SK-N-SH treated with all-trans-retinoic acid at 6 μM for 48 hours (cell line): ENCODE data around the gene JARID2.

Experiments used
- ATAC-seq: fragments of 200-7000 bp; cut with Tn5 transposase; 3 replicates; pipeline ENCODE4 v1.9.1; 2020; ENCODE audit warnings: mild to moderate bottlenecking, moderate library complexity
- ARNTL ChIP-seq: fragments of 450-650 bp; formaldehyde crosslinking; IDR thresholded peaks from 2 replicates; pipeline ENCODE4 v1.5.0; 2020; ENCODE audit warnings: low read depth, mild to moderate bottlenecking, moderate library complexity, borderline replicate concordance
- BACH2 ChIP-seq: fragments of 250-450 bp; sonication (Bioruptor Pico); IDR thresholded peaks from 2 replicates; pipeline ENCODE4 v1.9.0; 2021; ENCODE audit warnings: mild to moderate bottlenecking, borderline replicate concordance
- CSDC2 ChIP-seq: fragments of 250-450 bp; sonication (Bioruptor Pico); IDR thresholded peaks from 2 replicates; pipeline ENCODE4 v1.5.0; 2020; ENCODE audit warnings: mild to moderate bottlenecking, moderate library complexity
- ESRRG ChIP-seq: fragments of 250-450 bp; sonication (Bioruptor Pico); IDR thresholded peaks from 2 replicates; pipeline ENCODE4 v1.6.1; 2021; ENCODE audit warnings: mild to moderate bottlenecking
- GLIS3 ChIP-seq: fragments of 250-450 bp; sonication (Bioruptor Pico); IDR thresholded peaks from 2 replicates; pipeline ENCODE4 v1.5.0; 2020; ENCODE audit warnings: mild to moderate bottlenecking, moderate library complexity
- OSR1 ChIP-seq: fragments of 250-450 bp; sonication (Bioruptor Pico); IDR thresholded peaks from 2 replicates; pipeline ENCODE4 v1.8.0; 2022; ENCODE audit warnings: moderate library complexity, mild to moderate bottlenecking, inconsistent platforms
- PPARA ChIP-seq: fragments of 250-450 bp; sonication (Bioruptor Pico); IDR thresholded peaks from 2 replicates; pipeline ENCODE4 v1.5.0; 2020; ENCODE audit warnings: mild to moderate bottlenecking, borderline replicate concordance
- RARB ChIP-seq: fragments of 250-450 bp; sonication (Bioruptor Pico); IDR thresholded peaks from 2 replicates; pipeline ENCODE4 v1.8.0; 2021; ENCODE audit warnings: mild to moderate bottlenecking, moderate library complexity
- TCF4 ChIP-seq: fragments of 250-450 bp; sonication (Bioruptor Pico); IDR thresholded peaks from 2 replicates; pipeline ENCODE4 v1.8.0; 2021; ENCODE audit warnings: mild to moderate bottlenecking, moderate library complexity, borderline replicate concordance
- TOX ChIP-seq: fragments of 250-450 bp; sonication (Bioruptor Pico); IDR thresholded peaks from 2 replicates; pipeline ENCODE4 v1.8.0; 2021; ENCODE audit warnings: mild to moderate bottlenecking, moderate library complexity, borderline replicate concordance
- ZC3H10 ChIP-seq: fragments of 250-450 bp; sonication (Bioruptor Pico); IDR thresholded peaks from 2 replicates; pipeline ENCODE4 v1.5.1; 2021; ENCODE audit warnings: mild to moderate bottlenecking, moderate library complexity
- ZNF70 ChIP-seq: fragments of 450-650 bp; formaldehyde crosslinking; IDR thresholded peaks from 2 replicates; pipeline ENCODE4 v1.5.0; 2020; ENCODE audit warnings: mild to moderate bottlenecking, moderate library complexity
- ZNF8 ChIP-seq: fragments of 450-650 bp; formaldehyde crosslinking; IDR thresholded peaks from 2 replicates; pipeline ENCODE4 v1.5.0; 2020; ENCODE audit warnings: mild to moderate bottlenecking, moderate library complexity
- TF ChIP-seq, protein P1 (sequence below): fragments of 250-450 bp; sonication (Bioruptor Pico); IDR thresholded peaks from 2 replicates; pipeline ENCODE4 v1.5.1; 2021; ENCODE audit warnings: mild to moderate bottlenecking, moderate library complexity
- TF ChIP-seq, protein P2 (sequence below): fragments of 250-450 bp; sonication (Bioruptor Pico); IDR thresholded peaks from 2 replicates; pipeline ENCODE4 v1.5.1; 2020; ENCODE audit warnings: low read depth, mild to moderate bottlenecking, moderate library complexity
- TF ChIP-seq, protein P3 (sequence below): fragments of 250-450 bp; sonication (Bioruptor Pico); IDR thresholded peaks from 2 replicates; pipeline ENCODE4 v1.5.0; 2020; ENCODE audit warnings: mild to moderate bottlenecking, moderate library complexity

JARID2 gene

DNA sequence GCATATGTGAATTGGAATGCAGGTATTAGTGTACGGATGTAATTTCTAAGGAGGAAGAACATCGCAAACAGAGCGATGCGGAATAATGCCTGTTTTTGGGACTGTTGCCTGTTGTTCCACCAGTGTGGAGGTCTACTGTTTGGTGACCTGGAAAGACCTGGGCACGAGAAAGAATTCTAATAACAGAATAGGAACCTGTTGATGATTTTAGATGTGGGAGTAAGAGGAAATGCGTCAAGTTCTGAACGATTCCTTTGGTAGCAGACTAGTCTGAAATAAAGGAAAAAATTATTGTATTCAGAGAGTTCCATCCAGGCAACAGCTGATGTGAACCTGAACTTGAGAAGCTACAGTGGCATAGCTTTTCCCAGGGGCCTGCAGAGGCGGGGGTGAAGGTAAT, 224.9 kb downstream of the JARID2 start:
- no peak for ATAC-seq

DNA sequence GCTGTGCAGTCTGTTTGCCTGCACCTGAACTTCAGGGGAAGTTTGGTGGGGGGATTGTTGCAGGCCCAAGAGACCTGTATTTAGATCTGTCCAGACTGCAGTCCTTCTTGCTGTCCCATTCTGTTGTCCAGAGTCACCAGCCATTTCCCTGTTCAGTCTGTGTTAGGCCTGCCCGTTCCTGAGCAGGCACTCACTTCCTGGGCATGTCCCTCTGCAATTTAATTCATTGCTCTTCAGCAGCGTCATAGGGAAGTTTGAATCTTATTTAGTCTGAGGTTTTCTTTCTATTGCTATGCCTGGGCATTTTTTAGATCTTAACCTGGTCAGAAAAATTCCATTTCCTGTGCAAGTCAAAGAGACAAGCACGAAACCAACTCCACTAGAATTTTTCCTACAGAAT, 226.8 kb downstream of the JARID2 start:
- no peak for ATAC-seq

More for the DNA sequence above, 224.9 kb downstream of the JARID2 start:
- no peak for TF ChIP-seq CSDC2 (CRISPR knock-in tag)
- TF ChIP-seq, protein P1, sequence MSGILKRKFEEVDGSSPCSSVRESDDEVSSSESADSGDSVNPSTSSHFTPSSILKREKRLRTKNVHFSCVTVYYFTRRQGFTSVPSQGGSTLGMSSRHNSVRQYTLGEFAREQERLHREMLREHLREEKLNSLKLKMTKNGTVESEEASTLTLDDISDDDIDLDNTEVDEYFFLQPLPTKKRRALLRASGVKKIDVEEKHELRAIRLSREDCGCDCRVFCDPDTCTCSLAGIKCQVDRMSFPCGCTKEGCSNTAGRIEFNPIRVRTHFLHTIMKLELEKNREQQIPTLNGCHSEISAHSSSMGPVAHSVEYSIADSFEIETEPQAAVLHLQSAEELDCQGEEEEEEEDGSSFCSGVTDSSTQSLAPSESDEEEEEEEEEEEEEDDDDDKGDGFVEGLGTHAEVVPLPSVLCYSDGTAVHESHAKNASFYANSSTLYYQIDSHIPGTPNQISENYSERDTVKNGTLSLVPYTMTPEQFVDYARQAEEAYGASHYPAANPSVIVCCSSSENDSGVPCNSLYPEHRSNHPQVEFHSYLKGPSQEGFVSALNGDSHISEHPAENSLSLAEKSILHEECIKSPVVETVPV (CRISPR knock-in tag), result no peak
- TF ChIP-seq TCF4 (CRISPR knock-in tag), result no peak
- TF ChIP-seq TOX (CRISPR knock-in tag), result no peak
- no peak for TF ChIP-seq GLIS3 (CRISPR knock-in tag)
- TF ChIP-seq, protein P2, sequence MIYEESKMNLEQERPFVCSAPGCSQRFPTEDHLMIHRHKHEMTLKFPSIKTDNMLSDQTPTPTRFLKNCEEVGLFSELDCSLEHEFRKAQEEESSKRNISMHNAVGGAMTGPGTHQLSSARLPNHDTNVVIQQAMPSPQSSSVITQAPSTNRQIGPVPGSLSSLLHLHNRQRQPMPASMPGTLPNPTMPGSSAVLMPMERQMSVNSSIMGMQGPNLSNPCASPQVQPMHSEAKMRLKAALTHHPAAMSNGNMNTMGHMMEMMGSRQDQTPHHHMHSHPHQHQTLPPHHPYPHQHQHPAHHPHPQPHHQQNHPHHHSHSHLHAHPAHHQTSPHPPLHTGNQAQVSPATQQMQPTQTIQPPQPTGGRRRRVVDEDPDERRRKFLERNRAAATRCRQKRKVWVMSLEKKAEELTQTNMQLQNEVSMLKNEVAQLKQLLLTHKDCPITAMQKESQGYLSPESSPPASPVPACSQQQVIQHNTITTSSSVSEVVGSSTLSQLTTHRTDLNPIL (CRISPR knock-in tag), result no peak
- TF ChIP-seq RARB (CRISPR knock-in tag), result no peak
- no peak for TF ChIP-seq ZC3H10
- TF ChIP-seq BACH2 (CRISPR knock-in tag), result no peak
- TF ChIP-seq ZNF70, result no peak
- TF ChIP-seq, protein P3, sequence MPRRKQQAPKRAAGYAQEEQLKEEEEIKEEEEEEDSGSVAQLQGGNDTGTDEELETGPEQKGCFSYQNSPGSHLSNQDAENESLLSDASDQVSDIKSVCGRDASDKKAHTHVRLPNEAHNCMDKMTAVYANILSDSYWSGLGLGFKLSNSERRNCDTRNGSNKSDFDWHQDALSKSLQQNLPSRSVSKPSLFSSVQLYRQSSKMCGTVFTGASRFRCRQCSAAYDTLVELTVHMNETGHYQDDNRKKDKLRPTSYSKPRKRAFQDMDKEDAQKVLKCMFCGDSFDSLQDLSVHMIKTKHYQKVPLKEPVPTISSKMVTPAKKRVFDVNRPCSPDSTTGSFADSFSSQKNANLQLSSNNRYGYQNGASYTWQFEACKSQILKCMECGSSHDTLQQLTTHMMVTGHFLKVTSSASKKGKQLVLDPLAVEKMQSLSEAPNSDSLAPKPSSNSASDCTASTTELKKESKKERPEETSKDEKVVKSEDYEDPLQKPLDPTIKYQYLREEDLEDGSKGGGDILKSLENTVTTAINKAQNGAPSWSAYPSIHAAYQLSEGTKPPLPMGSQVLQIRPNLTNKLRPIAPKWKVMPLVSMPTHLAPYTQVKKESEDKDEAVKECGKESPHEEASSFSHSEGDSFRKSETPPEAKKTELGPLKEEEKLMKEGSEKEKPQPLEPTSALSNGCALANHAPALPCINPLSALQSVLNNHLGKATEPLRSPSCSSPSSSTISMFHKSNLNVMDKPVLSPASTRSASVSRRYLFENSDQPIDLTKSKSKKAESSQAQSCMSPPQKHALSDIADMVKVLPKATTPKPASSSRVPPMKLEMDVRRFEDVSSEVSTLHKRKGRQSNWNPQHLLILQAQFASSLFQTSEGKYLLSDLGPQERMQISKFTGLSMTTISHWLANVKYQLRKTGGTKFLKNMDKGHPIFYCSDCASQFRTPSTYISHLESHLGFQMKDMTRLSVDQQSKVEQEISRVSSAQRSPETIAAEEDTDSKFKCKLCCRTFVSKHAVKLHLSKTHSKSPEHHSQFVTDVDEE (CRISPR knock-in tag), result no peak

DNA sequence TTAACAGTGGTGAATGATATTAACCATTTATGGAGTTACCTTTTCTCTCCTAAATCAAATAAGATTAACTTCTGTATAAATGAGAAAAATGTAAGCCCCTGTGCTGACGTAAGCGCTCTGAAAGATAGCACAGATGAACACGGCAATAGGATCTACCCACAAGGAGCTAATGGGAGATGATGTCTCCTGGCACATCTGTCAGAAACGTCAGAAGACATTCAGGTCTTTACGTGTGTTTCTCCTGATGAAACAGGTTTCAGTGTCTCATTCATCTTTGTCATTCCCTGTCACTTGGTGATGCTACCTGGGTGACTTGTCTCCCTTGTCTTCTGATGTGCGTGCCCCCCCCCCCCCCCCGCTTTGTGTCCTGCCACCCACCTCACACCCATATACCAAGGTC, 227.3 kb downstream of the JARID2 start:
- no peak for ATAC-seq

More for the DNA sequence above, 226.8 kb downstream of the JARID2 start:
- no peak for TF ChIP-seq OSR1 (CRISPR knock-in tag)
- TF ChIP-seq ESRRG, result no peak
- TF ChIP-seq ARNTL (CRISPR knock-in tag), result no peak

DNA sequence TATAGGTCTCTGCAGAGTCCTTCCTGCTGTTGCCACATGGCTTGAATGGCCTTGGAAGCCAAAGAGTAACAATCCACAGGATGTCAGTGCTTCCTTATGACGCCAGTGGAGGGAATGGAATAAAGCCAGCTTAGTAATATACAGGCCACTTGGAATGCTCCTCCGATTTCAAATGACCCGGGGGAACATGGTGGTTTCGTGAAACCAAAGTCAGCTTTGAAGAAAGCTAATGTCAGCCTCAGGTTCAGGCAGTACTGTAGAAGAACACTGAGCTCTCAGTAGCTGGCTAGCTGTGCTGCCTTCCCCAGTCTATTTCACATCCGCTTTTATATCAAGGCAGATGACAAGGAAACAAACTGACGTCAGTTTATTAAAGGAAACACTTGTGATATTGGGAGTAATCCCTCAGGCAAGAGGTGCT, 227.9 kb downstream of the JARID2 start:
- no peak for ATAC-seq
- TF ChIP-seq, protein P2 (CRISPR knock-in tag), result no peak
- TF ChIP-seq ZNF8 (CRISPR knock-in tag) (no peak), RARB (CRISPR knock-in tag) (no peak)

More for the DNA sequence above, 227.3 kb downstream of the JARID2 start:
- no peak for TF ChIP-seq RARB (CRISPR knock-in tag)
- TF ChIP-seq, all 23 proteins: peak for 0

DNA sequence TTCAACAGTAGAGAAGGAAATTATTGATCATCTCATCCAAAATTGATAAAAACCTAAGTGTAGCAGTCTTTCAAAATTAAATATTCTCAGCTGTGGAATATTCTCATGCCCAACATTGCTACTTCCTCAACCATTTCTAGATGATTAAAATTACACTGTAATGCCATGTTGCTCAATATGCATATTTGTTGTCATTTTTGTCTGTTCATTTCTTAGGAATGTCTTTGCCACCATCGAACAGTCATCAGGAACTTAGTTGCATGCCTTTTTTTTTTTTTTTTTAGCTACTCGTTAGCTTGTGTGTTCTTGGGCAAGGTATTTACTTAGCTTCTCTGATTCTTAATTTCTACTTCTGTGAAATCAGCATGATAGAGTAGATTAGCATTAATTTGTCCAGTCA, 228.3 kb downstream of the JARID2 start:
- no peak for ATAC-seq
- TF ChIP-seq GLIS3 (CRISPR knock-in tag), result no peak
- TF ChIP-seq, protein P1 (CRISPR knock-in tag), result no peak
- no peak for TF ChIP-seq PPARA (CRISPR knock-in tag)
- TF ChIP-seq ZNF70, result no peak
- no peak for TF ChIP-seq BACH2 (CRISPR knock-in tag)
- no peak for TF ChIP-seq OSR1 (CRISPR knock-in tag)
- TF ChIP-seq, protein P3 (CRISPR knock-in tag), result no peak
- no peak for TF ChIP-seq ZC3H10
- TF ChIP-seq TOX (CRISPR knock-in tag), result no peak
